Measurements from ENCODE around the gene C1QTNF2.

GRCh38 chr5:160379511-160379910 is 9.1 kb upstream of the C1QTNF2 start:
- TF ChIP-seq POLR2A (IDR thresholded peaks at IDR 0.05) (no peak), CTCF (IDR thresholded peaks at IDR 0.05) (no peak)
